GM10266 (cell line): ENCODE results near the gene LRRC66.

ENCODE experiments used
- DNase-seq: peaks from one replicate; pipeline ENCODE4 v3.0.0; 2012; ENCODE audit errors: extremely low spot score
- CTCF ChIP-seq: IDR thresholded peaks from 2 replicates; pipeline ENCODE4 v1.5.1; 2012; ENCODE audit warnings: mild to moderate bottlenecking, low read depth; ENCODE audit not compliant: control insufficient read depth, insufficient read depth; ENCODE audit errors: missing control alignments

LRRC66 gene

GRCh38 chr4:51960486-51960885 lies 59.7 kb downstream of the LRRC66 start:
- TF ChIP-seq CTCF, result no peak

GRCh38 chr4:51958199-51958968 lies 61.8 kb downstream of the LRRC66 start:
- no peak for TF ChIP-seq CTCF
- no peak for DNase-seq

More at GRCh38 chr4:51960486-51960885, 59.7 kb downstream of the LRRC66 start:
- no peak for DNase-seq
